HG03175 (cell line): ENCODE data around the gene TLDC2.

Experiments used
- ATAC-seq: cut with Tn5 transposase; IDR thresholded peaks from one replicate; pipeline ENCODE4 v1.9.1; 2021; ENCODE audit warnings: mild to moderate bottlenecking, moderate library complexity; ENCODE audit not compliant: unreplicated experiment

Gene TLDC2

DNA sequence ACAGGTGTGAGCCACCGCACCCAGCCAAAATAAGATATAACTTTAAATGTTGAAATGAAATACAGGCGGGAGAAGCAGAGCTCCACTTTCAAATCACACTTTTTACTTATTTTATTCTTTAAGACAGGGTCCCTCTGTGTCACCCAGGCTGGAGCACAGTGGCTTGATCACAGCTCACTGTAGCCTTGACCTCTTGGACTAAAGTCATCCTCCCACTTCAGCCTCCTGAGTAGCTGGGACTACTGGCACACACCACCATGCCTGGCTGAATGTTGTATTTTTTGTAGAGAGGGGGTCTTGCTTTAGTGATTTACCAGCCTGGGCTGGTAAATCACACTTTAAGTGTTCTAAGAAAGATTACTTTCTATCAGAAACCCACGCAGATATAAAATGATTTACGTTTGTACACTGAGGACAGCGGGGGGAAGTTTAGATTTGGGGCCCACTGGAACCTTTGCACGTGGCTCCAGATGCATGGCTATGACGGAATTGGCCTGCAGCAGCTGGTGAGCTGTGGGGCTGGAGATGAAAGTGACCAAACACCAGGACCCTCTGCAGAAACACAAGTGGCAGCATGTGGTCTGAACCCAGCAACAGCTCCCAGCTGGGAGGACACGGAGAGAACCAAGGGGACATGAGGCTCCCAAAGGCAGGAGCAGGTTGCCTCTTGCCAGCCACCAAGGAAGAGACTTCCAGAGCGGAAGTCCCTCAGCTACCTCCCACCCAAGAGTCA, 26.4 kb upstream of the TLDC2 start:
- no peak for ATAC-seq

DNA sequence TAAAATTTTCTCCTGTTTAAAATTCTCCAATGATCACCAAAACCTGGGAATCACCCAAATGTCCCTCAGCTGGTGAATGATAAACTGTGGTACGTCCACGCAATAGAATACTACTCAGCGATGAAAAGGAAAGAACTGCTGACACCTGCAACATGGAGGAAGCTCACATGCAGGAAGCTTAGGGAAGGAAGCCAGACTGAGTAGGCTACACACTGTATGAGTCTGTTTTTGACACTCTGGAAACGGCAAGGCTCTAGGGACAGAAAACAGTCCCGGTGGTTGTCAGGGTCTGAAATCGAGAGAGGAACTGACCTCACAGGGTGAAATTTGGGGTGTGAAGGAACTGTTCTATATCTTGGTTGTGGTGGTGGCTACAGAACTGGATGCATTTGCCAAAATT, 25.2 kb upstream of the TLDC2 start:
- ATAC-seq = peak; percentile 38

DNA sequence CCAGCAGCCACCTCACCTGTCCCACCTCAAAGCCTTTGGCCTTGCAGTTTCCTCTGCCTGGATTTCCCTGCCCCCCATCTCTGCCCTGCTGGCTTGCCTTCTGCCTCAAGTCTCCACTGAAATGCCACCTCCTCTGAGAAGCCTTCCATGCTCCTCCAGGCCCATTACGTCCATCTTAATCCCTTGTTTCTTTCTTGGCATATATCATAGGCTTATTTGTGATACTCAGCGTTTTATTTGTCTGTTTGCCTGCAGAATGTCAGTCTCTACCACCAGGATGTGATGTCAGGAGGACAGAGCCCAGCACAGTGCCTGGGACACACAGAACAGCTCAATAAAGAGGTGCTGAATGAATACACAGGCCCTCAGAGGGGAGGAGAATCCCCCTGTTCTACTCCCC, 24.4 kb upstream of the TLDC2 start:
- no peak for ATAC-seq

DNA sequence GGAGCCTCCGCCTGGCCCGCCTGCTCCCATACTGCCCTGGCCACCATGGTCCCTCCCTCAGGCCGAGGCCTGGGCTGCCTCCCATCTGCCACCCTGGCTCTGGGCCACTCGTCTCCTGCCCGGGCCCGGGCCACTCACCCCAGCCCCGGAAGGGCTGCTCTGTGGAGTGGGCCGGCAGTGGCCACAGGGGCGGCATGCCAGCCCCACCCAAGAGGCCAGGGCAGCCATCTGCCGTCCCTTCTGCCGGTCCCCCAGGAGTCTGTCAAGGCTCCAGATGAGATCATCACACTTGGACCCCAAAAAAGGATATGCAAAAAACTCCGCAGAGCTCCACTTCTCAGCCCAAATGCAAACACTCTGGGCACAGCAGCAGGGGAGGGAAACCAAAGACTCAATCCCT, 23.8 kb upstream of the TLDC2 start:
- no peak for ATAC-seq

DNA sequence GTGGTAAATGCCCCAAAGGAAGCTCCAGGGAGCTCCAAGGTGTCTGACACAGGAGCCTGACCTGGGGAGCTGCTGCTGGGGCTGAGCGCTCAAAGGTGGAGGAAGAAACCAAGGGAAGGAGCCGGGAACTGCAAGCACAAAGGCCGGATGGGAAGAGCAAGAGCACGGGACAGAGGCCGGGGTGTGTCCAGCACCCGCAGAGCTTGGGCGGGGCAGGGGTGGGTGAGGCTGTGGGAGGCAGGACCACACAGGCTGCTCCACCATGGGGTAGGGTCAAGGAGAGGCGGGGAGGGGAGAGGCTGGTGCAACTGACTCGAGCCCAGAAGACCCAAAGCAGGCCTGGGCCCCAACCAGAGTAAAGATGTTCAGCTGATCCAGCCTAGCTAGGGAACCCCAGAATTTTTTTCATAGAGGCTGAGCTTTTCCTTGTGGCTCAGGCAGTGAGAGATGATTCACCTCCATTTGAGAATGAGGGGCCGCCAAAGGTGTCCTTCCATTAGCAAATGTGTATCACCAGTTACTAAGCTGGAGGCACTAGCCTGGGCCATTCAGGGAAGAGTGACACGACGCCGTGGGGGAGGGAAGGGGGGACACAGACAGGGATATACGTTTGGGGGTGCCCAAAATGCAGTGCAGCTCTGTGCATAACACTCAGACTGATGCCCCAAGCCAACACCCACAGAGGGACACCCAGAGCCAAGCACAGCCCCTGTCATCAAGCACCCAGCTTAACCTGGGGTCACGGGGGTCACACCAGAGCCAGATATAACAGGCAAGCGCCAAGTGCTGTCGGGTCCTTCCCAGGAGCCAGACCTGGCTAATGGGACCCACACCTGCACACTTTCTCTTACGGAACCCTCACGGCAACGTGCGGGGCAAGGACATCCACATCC, 21.3 kb upstream of the TLDC2 start:
- ATAC-seq = no peak

DNA sequence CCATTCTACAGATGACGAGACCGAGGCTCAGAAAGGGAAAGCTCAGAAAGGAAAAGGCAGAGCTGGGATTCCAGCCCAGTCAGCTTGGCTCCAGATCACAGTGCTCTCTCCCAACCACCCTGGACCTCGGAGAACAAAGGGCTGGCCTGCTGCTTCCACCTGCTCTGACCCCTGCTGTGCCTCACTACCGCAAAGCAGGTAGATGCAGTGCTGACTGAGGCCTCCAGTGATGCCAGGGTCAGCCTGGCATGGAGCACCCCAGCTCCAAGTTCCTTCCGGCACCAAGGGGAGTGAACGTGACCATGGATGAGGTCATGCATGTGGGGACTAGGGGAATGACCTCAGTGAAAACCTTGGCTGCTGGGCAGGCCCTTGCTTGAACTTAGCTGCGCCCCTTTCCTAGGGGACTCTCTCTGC, 20.7 kb upstream of the TLDC2 start:
- no peak for ATAC-seq

DNA sequence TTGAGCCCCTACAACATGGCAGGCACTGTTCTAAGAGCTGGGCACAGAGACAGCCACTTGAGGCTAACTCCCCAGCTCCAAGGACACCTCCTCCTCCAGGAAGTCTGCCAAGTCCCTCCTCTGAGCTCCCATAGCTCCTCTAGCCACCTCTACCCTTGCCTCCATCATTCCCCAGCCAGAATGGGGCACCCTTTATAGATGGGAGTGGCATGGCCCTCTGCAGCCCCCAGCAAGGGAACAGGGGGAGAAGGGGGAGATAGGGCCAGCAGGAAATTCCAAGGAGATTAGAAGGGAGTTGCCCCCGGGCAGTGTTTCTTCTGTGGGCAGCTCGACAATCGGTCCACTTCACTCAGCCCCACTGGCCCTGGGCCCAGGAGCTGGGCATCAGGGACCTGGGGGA, 19.7 kb upstream of the TLDC2 start:
- no peak for ATAC-seq

DNA sequence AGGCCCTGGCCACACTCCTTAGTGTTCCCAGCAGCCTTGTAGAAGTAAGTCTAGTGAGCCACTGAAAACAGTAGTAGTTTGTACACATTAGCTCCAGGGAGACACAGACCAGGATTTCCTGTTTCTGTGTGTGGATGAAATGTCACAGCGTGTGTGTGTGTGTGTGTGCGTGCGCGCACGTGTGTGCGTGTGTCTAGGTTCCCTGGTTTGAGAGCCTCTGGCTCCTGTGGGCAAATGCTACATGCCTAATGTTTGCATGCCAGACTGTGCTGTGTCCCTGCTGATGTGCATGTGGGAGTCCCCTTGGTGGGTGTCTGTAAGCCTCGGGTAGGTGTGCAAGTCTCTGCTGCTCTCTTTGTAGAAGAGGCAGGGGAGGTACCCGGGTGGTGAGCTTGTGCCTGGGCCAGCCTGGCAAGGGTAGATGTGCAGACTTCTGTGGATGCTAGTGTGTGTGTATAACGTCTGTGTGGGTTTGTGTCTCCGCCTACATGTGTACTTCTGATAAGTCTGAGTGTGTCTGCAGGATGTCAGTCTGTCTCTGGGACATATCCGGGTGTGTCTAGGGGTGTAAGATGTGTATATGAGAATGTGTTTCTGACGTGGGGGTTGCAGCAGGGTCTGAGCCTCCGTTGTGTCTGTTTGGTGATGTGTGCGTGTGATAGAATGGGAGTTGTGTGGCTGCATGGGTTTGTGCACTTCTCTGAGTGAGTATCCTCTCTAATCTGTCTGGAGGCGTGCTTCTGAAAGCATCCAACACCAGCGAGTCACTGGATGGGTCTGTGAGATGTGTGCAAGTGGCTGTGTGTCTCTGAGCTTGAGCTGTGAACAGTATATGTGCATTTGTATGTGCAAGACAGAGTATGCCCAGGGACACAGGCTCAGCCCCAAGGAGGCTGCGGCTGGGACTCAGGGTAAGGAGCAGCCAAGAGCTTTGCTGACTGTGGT, 19.0 kb upstream of the TLDC2 start:
- no peak for ATAC-seq

DNA sequence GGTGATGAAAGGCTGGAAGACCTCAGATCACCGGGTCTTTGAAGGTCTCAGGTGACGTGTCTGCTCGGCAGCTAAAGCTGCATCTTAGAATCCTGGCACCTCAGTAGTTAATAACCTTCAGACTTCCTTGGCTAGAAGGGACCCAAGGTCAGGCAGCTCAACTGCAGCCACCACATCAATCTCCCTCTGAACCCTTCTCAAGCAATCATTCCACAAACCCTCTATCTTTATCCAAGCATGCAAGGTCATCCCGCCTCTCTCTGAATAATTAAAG, 16.7 kb upstream of the TLDC2 start:
- ATAC-seq = no peak

DNA sequence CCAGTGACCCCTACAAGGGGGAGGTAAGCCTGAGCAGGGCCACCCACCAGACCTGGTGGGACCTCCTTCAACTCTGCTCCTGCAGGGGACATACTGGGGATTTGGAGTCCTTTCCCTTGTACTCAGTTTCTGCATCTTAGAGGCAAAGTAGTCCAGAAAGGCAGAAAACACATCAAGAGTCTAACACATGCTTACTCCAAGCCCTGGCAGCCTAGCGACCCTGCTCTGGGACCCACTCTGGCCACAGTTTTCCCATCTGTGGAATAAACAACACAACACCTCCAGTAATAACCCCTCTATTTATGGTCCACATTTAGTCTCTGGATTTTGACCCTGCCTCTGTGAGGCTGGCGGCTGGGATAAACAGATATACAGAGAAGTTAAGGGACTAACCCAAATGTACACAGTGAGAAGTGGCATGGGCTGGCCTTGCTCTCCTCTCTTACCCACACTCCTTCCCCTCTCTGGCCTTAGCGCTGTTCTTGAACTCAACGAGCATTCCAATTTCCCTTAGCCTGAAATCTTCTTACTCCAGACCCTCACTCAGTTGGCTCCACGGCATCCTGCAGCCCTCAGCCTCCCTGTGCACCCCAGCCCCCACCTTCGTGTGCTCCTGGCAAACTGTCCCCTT, 16.1 kb upstream of the TLDC2 start:
- no peak for ATAC-seq

DNA sequence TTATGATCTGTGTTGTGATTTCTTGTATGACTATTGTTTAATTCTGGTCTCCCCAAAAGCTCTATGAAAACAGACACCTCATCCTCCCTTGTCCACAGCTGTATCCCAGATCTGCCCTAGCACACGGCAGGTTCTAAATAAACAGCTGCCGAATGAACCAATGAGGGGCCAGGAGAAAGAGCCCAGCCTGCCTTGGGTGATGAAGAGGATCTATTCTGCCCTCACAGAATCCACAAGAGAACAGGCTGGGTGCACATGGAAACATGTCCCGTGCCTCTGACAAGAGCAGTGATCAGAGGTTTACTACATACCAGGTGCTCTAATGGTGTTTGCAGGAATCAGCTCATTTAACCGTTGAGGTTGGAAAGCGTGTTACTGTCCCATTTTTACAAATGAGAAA, 15.6 kb upstream of the TLDC2 start:
- no peak for ATAC-seq

DNA sequence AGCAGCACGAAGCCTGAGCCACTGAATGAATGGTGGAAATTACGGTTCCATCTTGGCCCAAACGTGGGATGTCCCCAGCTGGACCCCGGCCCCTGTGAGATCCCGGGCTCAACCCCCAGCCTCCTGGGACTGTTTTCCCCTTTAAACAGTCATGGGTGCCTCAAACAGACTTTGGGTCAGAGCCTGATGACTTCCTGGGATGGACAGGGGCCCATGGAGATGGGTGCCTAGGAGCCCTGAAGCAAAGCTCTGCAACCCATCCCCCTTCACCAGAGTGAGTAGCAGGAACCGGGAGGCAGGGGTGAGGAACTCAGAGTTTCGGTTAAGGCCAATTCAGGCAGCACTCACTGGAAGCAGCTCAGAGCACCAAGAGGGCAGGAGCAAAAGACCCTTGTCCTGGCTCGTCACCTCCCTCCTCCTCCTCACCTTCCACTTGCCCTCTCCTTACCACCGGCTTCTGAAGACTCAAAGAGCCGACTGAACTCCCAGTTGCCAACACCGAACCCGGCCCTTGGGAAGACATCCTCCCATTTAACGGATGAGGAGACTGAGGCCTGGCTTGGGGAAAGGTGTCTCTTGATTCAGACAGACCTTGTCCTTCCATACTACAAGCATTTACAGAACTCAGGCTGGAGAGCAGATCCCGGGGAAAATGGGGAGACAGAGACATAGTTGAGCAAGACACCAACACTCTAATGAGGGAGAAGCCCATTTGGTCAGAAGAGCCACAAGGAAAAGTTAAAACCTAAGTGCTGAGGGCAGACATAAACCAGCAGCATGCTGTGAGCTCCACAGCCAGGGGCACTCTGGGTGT, 14.9 kb upstream of the TLDC2 start:
- no peak for ATAC-seq

DNA sequence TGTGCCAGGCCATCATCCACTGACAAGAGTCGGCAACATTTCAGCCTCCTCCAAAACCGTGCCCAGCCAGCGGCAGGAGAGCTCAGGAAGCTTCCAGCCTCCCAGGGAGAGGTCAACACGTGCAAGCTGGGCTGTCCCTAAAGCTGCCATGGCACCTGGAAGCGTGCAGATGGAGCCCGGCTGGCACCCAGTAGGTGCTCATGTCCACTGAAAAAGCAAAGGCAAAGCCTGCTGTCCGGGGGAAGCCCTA, 14.4 kb upstream of the TLDC2 start:
- ATAC-seq = no peak

DNA sequence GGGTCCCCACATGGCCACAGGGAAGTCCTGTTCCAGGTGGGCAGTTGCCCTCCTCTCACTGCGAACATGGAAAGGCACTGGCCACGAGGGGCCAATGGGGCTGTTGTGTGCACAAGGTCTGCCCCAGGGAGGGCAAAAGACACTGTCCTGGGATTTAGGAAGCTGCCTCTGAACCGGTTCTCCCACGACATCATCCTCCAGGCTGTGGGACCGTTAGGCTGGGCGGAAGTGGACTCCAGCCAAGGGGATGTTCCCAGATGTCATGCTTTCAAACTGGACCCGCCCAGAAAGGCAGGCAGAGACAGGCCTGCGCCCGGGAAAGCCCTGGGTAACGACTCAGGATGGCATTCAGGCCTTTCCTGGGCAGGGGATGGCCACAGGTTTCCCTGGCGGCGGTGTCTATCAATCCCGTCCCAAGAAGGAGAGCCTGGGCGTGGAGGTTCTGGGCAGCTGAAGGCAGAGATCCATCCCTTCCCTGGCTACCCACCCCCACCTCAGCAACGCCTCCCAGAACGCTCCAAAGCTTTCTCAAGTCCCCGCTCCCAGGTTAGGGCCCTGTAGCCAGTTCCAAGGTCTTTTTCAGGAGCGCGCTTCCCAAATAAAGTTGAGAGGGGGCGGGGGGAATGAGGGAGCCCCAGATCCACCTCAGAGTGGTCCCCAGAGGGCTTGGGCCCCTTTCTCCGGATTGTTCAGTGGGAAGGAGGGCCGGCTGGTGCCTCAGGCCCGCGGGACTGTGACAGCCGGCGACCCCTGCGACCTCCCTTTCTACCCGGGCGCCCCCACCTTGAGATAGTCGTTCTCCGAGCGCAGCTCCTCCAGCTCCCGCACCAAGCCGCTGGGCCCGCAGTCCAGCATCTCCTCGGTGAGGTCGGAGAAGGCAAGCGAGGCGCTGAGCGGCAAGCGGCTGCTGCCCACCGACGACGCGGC, 13.8 kb upstream of the TLDC2 start:
- no peak for ATAC-seq

DNA sequence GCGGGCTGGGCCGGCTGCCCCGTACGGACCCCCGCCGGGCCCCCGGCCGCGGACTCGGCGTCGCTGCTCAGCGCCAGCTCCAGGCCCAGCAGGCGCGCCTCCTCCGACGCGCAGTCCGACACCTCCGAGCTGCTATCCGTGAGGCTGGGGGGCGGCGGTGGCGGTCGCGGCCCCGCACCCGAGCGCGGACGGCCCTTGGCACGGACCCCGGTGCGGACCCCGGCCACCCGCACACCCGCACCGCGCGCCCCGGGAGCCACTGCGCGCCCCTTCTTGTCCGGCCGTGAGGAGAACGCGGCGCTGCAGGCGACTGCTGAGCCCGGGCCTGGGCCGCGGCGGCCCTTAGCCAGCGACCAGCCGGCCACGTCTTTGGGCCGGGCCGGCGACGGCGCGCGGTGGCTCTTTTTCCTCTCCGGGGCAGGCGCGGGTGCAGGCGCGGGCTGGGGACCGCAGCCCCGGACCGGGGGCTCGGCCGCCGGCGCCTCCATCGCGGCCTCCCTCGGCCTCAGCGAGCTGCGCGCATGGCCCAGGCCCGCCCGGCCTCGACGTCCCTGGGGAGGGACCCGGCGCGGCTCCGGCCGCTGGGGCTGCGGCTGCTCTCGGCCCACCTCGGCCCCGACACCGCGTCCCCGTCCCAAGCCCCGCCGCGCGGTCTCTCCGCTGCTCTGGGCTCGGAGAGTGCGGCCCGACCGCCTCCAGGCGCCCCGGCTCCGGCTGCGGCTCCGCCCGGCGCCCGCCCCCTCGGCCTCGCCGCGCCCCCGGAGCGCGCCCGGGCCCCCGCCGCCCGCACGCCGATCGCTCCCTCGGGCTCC, 12.9 kb upstream of the TLDC2 start:
- peak; percentile 46 for ATAC-seq

DNA sequence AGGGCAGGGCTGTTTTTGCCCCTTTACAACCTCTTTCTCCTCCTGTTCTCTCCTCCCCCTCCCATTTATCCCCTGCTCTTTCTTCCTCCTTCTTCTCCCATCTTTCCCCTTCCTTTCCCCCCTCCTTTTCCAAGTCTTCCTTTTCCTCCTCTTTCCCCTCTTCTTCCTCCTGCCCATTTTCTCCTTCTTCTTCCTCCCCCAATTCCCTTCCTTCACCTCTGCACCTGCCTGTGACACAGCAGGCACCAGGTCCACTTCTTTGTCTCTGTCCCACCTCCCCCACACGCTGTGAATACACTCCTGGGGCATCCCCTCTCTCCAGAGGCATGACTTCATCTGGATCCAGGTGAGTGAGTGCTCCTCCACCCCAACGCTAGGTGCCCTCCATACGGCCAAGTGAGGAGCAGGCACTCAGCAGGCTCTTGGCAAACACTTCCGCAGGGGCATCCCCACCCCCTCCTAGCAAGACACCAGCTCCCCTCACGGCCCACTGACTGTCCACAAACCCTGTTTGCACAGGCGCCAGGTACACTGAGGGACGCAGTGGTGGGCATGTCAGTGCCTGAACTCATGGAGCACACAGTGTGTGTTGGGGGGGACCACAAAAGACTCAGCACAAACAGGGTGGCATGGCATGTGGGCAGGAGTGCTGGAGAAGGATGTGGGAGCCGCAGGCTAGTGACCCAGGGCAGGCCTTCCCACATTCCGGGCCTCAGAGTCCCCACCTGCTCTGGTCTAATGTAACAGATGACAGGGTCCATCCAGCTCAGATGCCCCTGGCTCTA, 10.7 kb upstream of the TLDC2 start:
- ATAC-seq = no peak

DNA sequence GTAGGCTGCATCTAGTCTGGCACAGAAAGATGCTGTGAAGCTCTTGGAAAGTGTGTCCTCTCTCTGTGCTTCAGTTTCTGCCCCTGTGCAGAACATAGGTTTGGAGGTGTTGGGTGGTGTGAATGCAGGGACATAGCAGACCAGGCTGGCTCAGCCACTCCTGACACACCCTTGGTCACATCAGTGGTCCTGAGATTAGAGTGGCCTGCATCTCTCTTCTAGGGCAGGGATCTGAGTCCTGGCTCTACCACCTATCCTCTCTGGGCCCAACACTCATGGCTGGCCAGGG, 10.1 kb upstream of the TLDC2 start:
- no peak for ATAC-seq

DNA sequence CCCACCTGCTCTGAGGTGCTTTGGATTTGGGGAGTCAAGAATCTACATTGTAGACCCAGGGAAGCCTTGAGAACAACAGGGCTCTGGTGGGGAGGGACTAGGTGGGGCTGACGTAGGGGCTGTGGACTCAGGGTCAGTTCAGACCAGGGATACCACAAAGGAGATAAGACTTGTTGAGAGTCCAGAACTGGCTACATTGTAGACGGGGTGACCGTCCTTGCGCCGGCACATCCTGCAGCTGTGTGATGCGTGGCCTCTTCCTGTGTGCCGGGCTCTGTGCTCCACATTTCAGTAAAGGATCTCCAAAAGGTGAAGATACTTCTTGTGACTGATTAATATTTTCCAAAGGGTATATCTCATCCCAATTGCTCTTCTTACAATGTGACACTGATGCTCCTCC, 9.8 kb upstream of the TLDC2 start:
- ATAC-seq = no peak
